RKO (cell line): ENCODE measurements around the gene FAM110A.
"Not testable (repeated sequence)": the region's sequence is repeated elsewhere in the genome, so short reads cannot be mapped to it uniquely, and the experiment has no call there.

ENCODE experiments used
- DNase-seq: peaks from one replicate; pipeline ENCODE4 v3.0.0-alpha.2; 2016; ENCODE audit warnings: low spot score

FAM110A gene

GRCh38 chr20:844473-845225, 11.1 kb downstream of the FAM110A start:
- DNase-seq = no peak

- no peak for DNase-seq
Measured at GRCh38 chr20:845226-845868, 11.8 kb downstream of the FAM110A start.

- DNase-seq = no peak
Measured at GRCh38 chr20:845941-846893, 12.7 kb downstream of the FAM110A start.

GRCh38 chr20:846894-847278, 13.4 kb downstream of the FAM110A start:
- no peak for DNase-seq

GRCh38 chr20:848193-848592, 14.7 kb downstream of the FAM110A start:
- no peak for DNase-seq

- DNase-seq = not testable (repeated sequence)
Measured at GRCh38 chr20:848731-849130, 15.2 kb downstream of the FAM110A start.

- DNase-seq = no peak
Measured at GRCh38 chr20:853406-853996, 20.0 kb downstream of the FAM110A start.

GRCh38 chr20:854601-855000, 21.1 kb downstream of the FAM110A start:
- DNase-seq = no peak

- no peak for DNase-seq
Measured at GRCh38 chr20:855466-856360, 22.2 kb downstream of the FAM110A start.

GRCh38 chr20:856361-856775, 22.9 kb downstream of the FAM110A start:
- DNase-seq = peak; percentile 78

GRCh38 chr20:858011-858410, 24.5 kb downstream of the FAM110A start:
- DNase-seq = no peak

- DNase-seq = peak; percentile 34
Measured at GRCh38 chr20:859751-860231, 26.3 kb downstream of the FAM110A start.

- DNase-seq = no peak
Measured at GRCh38 chr20:860891-861290, 27.4 kb downstream of the FAM110A start.

- DNase-seq = no peak
Measured at GRCh38 chr20:865440-865839, 31.9 kb downstream of the FAM110A start.

GRCh38 chr20:868279-868678, 34.8 kb downstream of the FAM110A start:
- no peak for DNase-seq

GRCh38 chr20:869606-870005, 36.1 kb downstream of the FAM110A start:
- no peak for DNase-seq

- no peak for DNase-seq
Measured at GRCh38 chr20:870758-871157, 37.2 kb downstream of the FAM110A start.

- no peak for DNase-seq
Measured at GRCh38 chr20:871436-871835, 37.9 kb downstream of the FAM110A start.

- no peak for DNase-seq
Measured at GRCh38 chr20:871948-872347, 38.4 kb downstream of the FAM110A start.

GRCh38 chr20:872855-873520, 39.5 kb downstream of the FAM110A start:
- no peak for DNase-seq
